IPS-11a (cell line): ENCODE data around the gene COL20A1.
"Not testable (repeated sequence)": the region's sequence is repeated elsewhere in the genome, so short reads cannot be mapped to it uniquely, and the experiment has no call there.

Source experiments
- H3K4me3 ChIP-seq: one replicate; pipeline ENCODE4 v1.5.1; 2013; ENCODE audit warnings: low read depth, low read length, control low read depth

The COL20A1 gene

GRCh38 chr20:63331741-63332400 is 38.9 kb downstream of the COL20A1 start:
- H3K4me3 ChIP-seq = no peak overlapping the region

GRCh38 chr20:63332488-63333240 is 39.7 kb downstream of the COL20A1 start:
- no peak overlapping the region for H3K4me3 ChIP-seq

- H3K4me3 ChIP-seq = no peak overlapping the region
Observed at GRCh38 chr20:63333241-63333836, 40.4 kb downstream of the COL20A1 start.

- no peak overlapping the region for H3K4me3 ChIP-seq
Observed at GRCh38 chr20:63334356-63334755, 41.4 kb downstream of the COL20A1 start.

GRCh38 chr20:63335060-63335459 is 42.1 kb downstream of the COL20A1 start:
- not testable (repeated sequence) for H3K4me3 ChIP-seq

GRCh38 chr20:63335711-63336110 is 42.7 kb downstream of the COL20A1 start:
- no peak overlapping the region for H3K4me3 ChIP-seq

- H3K4me3 ChIP-seq = no peak overlapping the region
Observed at GRCh38 chr20:63336232-63336752, 43.3 kb downstream of the COL20A1 start.

- H3K4me3 ChIP-seq = no peak overlapping the region
Observed at GRCh38 chr20:63337786-63338420, 44.9 kb downstream of the COL20A1 start.

GRCh38 chr20:63339154-63340094 is 46.4 kb downstream of the COL20A1 start:
- H3K4me3 ChIP-seq = not testable (repeated sequence)

GRCh38 chr20:63340158-63340688 is 47.2 kb downstream of the COL20A1 start:
- not testable (repeated sequence) for H3K4me3 ChIP-seq

- H3K4me3 ChIP-seq = no peak overlapping the region
Observed at GRCh38 chr20:63342561-63343459, 49.8 kb downstream of the COL20A1 start.

GRCh38 chr20:63343460-63344445 is 50.8 kb downstream of the COL20A1 start:
- H3K4me3 ChIP-seq = no peak overlapping the region

- H3K4me3 ChIP-seq = no peak overlapping the region
Observed at GRCh38 chr20:63344616-63345327, 51.8 kb downstream of the COL20A1 start.

GRCh38 chr20:63345328-63346100 is 52.5 kb downstream of the COL20A1 start:
- H3K4me3 ChIP-seq = no peak overlapping the region

- H3K4me3 ChIP-seq = no peak overlapping the region
Observed at GRCh38 chr20:63346131-63347080, 53.4 kb downstream of the COL20A1 start.
